Stimulated activated CD8-positive, alpha-beta memory T cell treated with anti-CD3 and anti-CD28 coated beads, Interleukin-7, amount 100 ng/mL, for 1 hour (primary cell): ENCODE data around the gene TSPAN9.

Experiments used
- DNase-seq, 2 donors: peaks; one replicate each; pipeline ENCODE4 v3.0.0-alpha.2; 2020; ENCODE audit warnings: low read depth in 2 of 2

Gene TSPAN9

DNA sequence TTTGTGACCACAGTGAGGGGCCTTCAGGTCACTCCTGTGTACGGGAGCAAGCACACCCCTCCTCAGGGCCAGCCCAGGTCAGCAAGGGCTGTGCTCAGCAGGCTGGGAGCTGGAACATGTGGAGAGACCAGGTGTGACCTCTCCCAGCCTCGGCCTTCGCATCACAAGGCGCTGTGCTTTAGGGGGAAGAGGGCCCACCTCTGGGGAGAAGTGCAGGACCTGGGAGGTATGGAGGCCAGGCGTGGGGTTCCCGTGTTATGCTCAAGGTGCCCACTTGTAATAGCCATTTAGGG is 219.2 kb downstream of the TSPAN9 start:
- no peak for DNase-seq

DNA sequence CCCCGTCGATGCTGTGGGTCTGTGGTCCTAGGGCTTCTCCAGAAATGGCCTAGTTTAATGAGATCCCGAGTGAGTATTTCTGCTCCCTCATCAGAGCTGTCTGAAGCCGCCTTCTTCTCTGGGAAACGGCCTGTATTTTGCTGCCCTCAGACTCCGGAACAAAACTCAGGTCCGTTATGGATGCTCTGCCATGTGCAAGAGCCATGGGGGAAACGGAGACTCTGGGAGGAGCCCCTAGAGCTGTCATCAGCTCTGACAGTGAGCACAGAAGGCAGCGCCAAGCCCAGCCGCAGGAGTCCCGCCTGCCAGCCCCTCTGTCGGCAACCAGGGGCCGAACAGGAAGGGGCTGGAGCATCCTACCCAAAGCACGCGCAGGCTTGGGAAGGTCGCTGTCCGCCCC is 221.4 kb downstream of the TSPAN9 start:
- no peak for DNase-seq

DNA sequence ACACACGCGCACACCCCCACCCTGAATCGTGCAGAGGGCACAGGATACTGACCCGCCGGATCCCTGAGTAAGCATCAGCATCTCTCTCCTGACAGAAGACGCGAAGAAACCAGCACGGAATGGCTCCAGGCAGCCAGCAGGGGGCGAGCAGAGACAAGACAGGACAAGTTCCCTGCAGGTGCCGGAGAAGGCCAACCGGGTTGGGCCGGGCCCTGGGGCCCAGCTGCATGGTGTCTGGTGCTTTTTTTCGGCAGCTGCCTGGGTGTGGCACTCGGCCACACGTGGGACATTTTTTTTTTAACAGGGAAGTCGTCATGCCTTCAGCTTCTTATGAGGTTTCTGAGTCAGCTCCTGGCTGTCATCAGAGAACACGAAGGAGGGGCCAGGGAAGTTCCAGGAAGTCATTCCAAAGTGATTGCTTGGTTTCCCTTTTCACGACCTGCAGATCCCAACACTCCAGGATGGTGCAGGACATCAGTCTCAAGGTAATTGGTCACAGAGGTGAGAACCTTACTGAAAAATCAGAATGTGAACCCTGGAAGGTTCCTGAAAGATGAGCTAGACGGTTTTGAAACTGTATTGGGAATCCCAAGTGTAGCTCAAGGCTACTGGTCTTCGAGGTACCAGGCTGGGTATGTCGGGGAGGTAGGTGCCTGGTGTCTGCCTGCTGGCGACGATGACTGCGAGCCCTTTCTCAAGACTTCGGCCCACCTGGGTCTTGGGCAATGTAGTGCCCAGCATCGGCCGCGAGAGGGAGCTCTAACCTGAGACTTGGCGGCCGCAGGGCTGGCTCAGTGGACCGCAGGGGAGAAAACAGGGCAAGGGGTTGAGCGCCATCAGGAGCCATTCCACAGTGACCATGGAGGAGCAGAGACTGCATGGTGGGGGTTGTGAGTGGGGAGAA is 223.0 kb downstream of the TSPAN9 start:
- DNase-seq: peak; percentile 30 to 53

DNA sequence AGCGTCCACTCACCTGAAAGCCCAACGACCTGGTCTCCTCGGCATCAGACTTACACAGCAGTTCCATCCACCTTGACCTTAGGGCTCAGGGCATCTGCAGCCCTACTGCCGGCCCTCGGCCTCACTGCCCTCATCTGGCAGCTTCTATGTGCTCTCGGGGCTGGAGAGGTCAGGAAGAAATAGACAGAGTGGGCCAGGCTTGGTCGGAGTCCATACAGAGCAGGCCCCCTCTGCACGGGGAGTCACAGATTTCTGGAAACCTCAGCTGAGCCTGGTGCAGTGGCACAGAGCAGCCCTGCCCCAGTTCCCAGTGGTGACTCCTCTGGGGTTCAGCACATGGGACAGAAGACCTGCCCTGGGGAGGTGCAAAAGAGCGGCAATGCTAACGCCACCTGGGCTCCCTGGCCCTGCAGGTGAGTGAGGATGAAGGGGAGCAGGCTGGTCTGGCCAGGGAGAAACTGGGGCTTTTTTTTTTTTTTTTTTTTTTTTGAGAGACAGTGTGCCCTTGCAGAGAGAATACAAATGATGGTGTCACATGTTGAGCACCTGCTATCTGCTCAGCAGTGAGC is 223.7 kb downstream of the TSPAN9 start:
- DNase-seq: no peak

DNA sequence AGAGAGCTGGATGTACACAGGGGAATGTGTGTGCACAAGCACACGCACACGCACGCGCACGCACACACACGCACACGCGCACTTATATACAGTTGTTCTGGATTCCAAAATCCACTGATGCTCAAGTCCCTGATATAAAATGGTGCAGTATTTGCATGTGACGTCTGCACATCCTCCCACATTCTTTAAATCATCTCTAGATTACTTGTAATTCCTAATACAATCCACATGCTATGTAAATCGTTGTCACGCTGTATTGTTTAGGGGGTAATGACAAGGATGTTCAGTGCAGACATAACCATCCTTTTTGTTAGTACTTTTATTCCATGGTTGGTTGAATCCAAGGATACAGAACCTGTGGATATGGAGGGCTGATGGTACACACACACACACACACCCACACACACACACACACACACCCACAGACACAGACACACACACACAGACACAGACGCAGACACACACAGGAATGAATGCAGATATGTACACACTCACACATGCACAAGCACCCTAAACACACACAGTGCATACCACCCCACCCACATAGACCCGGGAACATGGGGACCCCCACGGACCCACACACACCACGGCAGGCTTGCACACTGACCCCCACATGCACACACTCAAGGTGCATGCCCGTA is 225.3 kb downstream of the TSPAN9 start:
- DNase-seq: no peak

DNA sequence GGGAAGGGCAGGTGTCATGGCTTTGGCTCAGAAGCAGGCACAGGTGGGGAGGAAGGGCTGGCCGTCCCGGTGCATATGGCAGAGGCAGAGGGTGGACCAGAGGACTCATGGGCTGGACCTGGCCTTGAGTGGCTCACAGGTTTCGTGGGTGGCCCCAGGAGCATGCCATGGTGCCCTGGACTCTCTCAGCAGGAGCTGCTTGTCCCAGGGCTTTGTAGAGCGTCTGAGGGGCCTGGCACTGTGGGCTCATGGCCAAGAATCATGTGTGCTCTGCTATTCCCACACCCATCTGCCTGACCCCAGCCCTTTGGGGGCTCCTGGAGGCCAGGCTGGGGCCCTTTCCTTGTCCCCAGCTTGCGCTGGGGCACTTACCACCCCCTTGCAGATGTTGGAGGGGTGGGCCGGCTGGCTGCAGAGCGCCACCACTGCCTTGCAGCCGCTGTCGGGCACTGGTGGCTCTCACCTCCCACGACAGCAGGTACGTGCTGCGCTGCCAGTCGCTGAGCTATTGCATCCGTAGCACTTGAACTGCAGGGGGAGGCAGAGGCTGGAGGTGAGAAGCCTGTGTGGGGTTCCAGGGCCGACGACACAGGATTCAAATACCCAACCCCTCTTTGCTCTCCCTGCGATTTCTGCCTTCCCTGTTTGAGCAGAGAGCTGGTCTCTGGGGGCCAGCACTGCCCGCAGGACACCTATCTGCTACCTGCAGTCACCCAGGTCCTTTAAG is 226.4 kb downstream of the TSPAN9 start:
- DNase-seq: no peak

DNA sequence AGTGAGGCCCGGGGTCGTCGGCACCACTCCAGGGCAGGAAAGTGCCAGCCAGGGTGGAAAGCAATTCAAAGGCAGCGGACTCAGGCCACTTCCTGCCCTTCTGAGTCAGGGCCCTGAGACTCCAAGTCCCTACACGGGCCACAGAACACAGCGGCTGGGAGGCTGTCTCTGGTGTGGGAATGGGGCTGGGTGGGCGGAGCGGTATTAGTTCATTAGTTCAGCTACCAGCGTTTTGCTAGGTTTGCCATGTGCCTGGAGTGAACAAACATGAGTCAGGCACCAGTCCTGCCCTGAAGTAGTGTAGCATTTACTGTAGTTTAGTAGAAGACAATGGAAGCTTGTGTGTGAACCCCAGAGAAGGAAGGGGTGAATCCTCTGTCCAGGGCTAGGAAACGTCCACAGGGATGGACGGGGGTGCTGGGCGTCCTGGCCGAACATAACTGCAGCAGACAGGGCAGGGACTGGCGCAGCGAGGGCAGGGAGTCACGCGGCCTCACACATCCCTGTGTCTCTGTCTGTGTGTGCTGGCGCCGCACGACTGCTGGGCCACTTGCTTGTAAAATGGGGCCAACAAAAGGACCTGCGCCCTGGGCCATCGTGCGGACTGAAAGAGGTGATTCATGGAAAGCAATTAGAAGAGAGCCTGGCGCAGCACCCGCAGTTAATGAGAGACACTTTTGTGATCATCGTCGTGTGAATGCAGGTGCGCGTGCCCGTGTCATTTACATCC is 227.4 kb downstream of the TSPAN9 start:
- no peak for DNase-seq

DNA sequence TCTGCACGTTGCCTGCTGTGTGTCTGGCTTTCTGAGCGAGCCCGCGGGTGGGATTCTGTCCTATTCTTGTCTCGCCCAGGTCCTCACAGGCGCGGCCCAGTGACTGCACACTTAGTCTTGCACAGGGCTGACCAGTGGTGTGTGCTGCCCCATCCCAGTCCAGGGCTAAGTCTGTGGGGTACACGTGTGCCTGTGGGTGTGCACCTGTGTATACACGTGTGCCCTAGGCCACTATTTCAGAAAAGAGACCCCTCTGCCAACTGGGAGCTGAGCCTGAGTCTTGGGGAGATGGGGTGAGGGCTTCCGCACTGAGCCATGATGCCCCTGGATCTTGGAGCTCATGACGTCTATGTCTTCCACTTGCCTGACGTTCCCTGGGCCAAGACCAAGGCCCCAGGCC is 228.3 kb downstream of the TSPAN9 start:
- no peak for DNase-seq

DNA sequence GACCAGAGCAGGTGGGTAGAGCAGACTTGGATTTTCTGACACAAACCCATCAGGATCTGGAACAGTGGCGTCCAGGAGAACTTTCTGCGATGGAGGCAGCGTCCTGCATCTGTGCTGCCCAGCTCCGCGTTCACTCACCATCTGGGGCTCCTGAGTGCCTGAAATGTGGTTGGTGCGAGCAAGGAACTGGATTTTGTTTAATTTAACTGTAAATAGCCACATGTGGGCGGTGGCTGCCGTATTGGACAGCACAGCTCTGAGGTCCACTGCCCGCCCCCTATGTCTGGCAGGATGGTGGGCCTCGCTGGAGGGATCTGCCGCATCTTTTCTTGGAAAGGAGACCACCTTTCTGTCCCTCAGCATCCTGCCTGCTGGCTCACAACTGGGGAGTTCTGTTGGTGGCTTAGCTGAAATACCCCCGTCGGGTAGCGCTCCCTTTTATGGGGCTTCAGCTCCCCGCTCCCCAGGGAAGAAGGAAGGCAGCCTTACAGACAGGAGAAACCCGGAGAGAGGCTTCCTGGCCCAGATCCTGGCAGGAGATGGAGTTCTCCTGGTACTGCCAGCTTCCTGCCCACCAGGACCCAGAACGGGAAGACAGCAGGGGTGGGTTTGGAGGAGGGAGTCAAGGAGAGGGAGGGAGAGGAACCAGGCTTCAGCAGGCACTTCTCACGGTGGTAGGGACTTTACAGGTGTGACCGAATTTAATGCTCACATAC is 228.9 kb downstream of the TSPAN9 start:
- no peak for DNase-seq

DNA sequence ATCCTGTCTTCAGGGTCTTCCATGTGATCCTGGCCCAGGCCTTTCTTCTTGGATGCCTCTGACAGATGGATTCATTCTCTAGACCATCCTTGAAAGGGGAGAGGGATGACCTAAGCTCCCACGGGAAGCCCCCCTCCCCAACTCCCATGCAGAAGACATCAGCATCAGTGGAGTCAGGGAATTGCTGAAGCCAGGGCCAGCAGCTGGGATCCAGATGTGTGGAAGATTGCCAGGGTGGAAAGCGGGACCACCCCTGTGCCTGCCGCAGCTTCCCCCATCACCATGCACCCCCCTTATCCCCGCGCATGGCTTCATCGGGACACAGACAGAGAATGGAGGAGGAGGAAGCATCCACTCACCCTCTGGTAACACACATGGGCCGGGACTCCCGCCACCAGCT is 230.2 kb downstream of the TSPAN9 start:
- no peak for DNase-seq

DNA sequence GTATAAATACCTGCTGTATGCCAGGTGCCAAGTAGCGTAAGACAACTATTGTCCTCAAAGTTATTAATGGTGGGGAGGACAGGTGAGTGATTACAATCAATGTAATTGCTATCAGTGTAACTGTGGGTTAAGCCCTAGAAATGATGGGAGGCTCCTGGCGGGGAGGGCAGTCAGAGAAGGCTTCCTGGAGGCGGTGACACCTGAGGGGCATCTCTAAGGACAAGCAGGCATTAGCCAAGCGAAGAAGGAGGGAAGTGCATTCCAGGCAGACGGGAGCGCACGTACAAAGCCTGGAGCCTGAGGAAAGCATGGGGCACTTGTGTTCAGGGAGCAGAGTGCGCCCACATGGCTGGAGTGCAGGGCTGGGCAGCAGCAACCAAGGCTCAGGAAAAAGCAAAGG is 230.9 kb downstream of the TSPAN9 start:
- no peak for DNase-seq

DNA sequence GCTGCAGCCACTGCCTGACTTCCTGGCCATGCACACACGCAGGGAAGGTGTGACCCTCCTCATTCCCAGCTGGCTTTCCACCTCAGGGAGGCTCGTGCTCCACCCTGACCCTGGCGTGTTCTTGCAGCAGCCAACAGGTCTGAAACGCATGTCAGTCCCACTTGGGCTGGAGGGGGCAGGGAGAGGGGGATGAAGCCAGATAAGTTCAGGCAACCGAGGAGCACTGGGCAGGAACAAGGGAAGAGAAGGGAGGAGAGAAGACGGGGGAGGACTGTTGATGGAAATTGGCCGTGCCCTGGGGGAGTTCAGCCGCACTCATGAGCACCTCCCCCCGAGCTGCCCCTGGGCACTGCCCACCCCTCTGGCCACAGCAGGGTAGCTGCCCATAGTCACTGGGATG is 231.4 kb downstream of the TSPAN9 start:
- DNase-seq: no peak

DNA sequence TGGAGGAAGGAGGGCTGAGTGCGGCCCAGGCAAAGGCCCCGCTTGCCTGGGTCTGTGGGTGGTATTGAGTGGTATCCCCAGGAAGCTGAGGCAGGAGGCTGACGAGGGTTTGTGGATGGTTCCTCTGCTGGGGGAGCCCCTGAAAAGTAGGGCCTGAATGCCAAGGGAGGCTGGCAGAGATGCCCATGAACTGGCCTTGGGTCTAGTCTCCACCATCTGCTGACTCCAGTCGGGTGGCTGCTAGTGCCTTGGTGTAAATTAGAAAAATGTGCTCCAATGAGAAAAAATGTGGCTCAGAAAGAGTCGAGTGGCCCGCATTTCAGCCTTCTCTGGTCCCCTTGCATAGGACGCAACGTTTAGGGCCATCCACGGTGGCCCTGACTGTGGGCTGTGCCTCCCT is 232.6 kb downstream of the TSPAN9 start:
- no peak for DNase-seq

DNA sequence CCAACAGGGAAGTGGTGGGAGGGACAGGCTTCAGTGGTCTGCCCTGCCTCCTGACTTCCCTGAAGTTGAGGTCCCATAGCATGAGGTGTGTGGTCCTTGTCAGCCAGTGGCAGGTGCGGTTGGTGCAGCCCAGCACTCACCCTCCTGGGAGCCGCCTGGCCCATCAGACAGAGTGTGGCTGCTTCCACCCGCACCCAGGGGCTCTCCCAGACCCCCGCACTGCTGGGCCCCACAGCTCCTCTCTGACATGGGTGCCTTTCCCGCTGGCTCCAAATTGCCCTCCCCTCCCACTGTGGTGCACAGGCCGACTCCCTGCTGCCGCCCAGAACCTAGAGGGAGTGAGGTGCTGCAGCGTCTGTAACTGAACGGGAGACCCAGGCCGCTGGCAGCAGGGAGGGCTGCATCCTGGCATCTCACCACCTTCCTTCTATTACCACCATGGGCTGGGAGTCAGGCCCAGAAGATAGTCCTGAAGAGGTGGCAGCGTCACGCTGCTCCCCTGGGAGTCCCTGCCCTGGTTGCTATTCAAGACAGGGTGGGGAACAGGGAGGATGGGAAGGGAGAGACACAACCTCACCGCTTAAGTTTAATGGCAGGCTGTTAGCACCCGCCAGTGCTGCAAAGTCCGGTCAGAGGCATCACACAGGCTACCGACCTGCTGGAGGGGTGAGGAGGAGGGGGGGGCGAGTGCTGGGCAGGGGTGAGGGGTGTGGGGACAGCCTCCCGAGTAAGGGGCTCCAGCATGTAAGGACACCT is 233.3 kb downstream of the TSPAN9 start:
- no peak for DNase-seq

DNA sequence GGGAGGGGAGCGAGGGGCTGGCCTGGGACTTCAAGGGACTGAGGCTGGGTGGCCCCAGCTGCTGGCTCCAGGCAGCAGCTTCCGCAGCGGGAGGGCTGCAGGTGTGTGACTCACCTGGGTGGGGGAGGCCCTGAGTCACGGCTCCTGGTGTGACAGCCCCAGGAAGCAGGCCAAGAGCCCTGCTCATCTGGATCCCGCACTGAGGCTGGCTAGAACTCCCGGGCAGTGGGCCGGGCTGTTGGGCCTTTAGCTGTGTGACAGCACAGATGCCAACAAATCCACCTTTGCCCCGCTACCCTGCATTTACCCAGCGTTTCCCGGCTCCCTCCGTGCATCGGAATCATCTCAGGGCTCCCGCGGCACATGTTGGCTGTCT is 233.8 kb downstream of the TSPAN9 start:
- no peak for DNase-seq

DNA sequence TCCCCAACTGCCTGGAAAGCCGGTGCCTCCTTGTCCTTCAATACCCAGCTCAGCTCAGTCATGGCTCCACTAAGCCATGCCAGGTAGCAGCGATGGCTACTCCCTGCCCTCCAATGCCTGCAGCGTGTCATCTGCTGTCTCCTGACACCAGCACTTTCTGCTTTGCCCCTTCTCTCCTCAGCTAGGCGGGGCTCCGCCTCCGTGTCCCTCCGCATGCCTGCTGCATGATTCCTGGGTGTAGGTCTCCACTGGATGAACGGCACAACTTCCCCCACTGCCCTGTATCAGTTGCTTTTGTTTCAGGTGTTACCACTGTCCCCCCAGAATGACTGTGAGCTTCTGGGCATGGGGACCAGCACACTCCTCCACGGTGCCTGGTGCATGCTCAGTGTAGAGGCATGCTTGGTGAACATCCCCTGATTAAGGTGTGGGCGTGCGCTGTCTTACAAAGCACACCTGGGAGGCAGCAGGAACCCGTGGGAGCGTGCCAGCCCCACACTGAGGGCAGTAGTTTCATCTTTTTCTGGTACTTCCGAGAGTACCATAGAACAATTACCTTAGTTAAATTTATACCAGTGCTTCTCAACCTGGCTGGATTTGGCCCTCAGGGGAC is 234.4 kb downstream of the TSPAN9 start:
- no peak for DNase-seq

DNA sequence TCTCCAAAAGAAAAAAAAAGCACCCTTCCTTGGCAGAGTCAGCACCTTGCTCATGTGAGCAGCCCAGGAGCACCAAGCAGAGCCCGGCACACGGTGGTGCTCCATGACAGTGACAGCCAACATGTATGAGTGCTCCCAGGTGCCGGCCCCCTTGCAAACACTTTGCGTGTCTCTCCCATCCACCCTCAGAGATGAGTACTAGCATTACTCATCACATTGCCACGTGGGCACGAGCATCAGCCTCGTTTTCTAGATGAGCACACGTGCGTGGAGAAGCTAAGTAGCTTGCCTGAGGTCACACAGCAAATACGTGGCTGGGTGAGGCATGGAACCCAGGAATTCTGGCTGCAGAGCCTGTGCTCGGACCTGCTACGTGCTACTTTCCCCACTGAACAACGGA is 235.9 kb downstream of the TSPAN9 start:
- DNase-seq: no peak

DNA sequence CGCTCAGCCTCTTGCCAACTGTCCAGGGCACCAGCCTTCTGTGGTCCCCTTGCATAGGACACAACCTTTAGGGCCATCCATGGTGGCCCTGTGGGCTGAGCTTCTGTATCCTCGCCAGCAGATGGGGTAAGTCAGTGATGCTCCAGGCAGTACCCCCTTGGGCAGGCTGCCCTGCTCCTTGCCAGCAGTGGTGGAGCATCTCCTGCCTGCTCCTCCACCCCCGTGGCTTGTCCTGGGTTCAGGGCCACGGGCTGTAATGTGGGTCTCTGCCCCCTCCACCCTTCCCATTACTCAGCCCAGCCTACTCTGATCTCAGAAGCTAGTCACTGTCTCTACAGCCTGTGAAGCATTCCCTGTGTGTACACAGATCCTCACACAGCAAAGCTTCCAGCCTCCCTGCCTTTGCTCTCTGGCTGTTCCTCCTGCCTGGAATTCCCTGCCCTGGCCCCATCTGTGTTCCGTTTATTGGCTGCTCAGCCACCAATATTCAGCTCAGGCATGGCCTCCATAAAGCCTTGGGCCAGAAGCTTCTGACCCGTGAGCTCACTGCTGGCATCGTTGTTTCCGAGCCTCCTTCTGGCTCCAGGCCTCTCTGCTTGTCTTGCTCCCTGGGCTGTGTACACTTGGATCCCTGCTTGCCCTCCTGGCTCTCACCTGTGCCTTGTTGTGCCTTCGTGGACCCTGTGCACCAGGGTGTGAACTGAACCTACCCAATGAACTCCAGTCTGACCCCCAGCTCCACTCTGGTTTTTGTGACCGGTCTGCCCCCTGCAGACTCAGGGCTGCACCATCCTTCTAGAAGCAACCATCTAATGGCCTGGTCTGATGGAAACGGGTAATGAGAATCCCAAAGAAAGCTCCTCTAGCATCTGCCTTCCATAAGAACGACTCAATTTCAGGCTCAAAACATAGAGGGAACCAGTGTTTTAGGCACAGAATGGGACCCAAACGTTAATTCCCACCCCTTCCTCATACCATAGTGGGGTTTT is 236.8 kb downstream of the TSPAN9 start:
- DNase-seq: no peak

DNA sequence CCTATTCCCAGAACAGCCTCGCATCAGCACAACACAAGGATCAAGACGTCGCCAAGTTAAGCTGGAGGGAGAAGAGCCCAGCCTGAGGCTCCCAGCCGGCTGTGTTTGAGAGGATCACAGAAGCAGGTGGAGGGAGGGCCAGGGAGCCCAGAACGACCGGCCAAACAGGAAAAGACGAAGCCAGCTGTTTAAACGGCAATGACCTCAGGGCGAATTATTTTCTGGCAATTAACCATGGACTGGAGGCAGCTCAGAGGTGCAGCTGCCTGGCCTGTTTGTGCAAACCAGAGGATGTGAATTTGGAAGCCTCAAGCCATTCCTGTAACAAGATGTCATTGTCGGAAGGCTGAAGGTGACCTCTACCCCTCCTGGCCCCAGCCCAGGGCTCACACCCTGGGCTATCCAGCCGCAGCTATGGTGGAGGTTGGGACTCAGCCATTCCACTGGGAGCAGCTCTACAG is 238.1 kb downstream of the TSPAN9 start:
- DNase-seq: no peak
